A673 (cell line): ENCODE data around the gene ABCB9.

Source experiments
- EZH2 ChIP-seq: fragments of 200-600 bp; sonication (generic); IDR thresholded peaks from 2 replicates; pipeline ENCODE4 v1.6.1; 2017; ENCODE audit warnings: borderline replicate concordance, low read depth, mild to moderate bottlenecking, mixed read lengths, antibody characterized with exemption, low read length; ENCODE audit not compliant: poor library complexity, severe bottlenecking
- TF ChIP-seq, protein P1 (sequence below): fragments of 300-800, 200-600 bp; sonication (generic); conservative IDR thresholded peaks from 2 replicates; pipeline ENCODE4 v1.5.1; 2017; ENCODE audit warnings: low read depth, mild to moderate bottlenecking, antibody characterized with exemption, low read length, moderate library complexity, mixed read lengths

GRCh38 chr12:122920687-122921086 is 45.6 kb downstream of the ABCB9 start:
- TF ChIP-seq, protein P1, sequence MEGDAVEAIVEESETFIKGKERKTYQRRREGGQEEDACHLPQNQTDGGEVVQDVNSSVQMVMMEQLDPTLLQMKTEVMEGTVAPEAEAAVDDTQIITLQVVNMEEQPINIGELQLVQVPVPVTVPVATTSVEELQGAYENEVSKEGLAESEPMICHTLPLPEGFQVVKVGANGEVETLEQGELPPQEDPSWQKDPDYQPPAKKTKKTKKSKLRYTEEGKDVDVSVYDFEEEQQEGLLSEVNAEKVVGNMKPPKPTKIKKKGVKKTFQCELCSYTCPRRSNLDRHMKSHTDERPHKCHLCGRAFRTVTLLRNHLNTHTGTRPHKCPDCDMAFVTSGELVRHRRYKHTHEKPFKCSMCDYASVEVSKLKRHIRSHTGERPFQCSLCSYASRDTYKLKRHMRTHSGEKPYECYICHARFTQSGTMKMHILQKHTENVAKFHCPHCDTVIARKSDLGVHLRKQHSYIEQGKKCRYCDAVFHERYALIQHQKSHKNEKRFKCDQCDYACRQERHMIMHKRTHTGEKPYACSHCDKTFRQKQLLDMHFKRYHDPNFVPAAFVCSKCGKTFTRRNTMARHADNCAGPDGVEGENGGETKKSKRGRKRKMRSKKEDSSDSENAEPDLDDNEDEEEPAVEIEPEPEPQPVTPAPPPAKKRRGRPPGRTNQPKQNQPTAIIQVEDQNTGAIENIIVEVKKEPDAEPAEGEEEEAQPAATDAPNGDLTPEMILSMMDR = no peak
- no peak for TF ChIP-seq EZH2
